HCT116 (cell line): ENCODE measurements around the gene IRGQ. TPM values are rescaled to one million over a fixed set of nuclear protein-coding genes. Genes with fewer than 3 reads are reported as not detected.

Experiments
- ATAC-seq: fragments of 200-7000 bp; cut with Tn5 transposase; 2 replicates; pipeline ENCODE4 v1.9.1; 2020; ENCODE audit warnings: mild to moderate bottlenecking, moderate library complexity
- BruUV-seq: library from RNA; stranded (reverse); fragments of 400-500 nt; replicated peaks from 2 replicates; lab custom pipeline; 2021; lab: Mats Ljungman, UMichigan
- CTCF ChIA-PET: fragments of 300-600 bp; sonication (Branson Sonifier 250); formaldehyde crosslinking; loops from one replicate; lab custom pipeline; 2021; ENCODE audit warnings: antibody characterized with exemption; lab: Charles Lee
- POLR2A ChIA-PET: fragments of 300-600, 350-600 bp; sonication (Branson Sonifier 250); formaldehyde crosslinking; loops from one replicate; lab custom pipeline; 2021; ENCODE audit warnings: antibody characterized with exemption; lab: Charles Lee
- RAD21 ChIA-PET, 2 experiments: fragments of 300-600 bp; sonication (Branson Sonifier 250); formaldehyde crosslinking; loops; one replicate each; lab custom pipeline; 2023; ENCODE audit warnings: low total read pairs in 2 of 2; ENCODE audit not compliant: uncharacterized antibody in 2 of 2, unreplicated experiment in 2 of 2, low non-redundant PET in 1 of 2; lab: Charles Lee
- DNase-seq: peaks from one replicate; pipeline ENCODE4 v3.0.0-alpha.2; 2010; ENCODE audit warnings: low read depth, low spot score
- H2AFZ ChIP-seq: fragments of 200-600 bp; shearing (Covaris generic), sonication (generic); 2 replicates; pipeline ENCODE4 v1.6.1; 2017; ENCODE audit warnings: low read depth, mixed run types, mixed read lengths, antibody characterized with exemption, low read length; ENCODE audit not compliant: poor library complexity, severe bottlenecking
- H3K27ac ChIP-seq: 2 replicates; pipeline ENCODE4 v1.5.1; 2012; ENCODE audit warnings: low read depth, low read length
- H3K27me3 ChIP-seq: fragments of 200-600 bp; sonication (generic); 2 replicates; pipeline ENCODE4 v1.6.1; 2016; ENCODE audit warnings: mixed run types, low read length, mixed read lengths; ENCODE audit not compliant: insufficient read depth
- H3K36me3 ChIP-seq, 2 experiments: fragments of 200-500 bp in 1 of 2; fragments of 200-600 bp in 1 of 2; sonication (Bioruptor generic) in 1 of 2; sonication (generic) in 1 of 2; 2 replicates each; pipeline versions ENCODE4 v1.5.1 to v1.6.1; 2014 to 2016; ENCODE audit warnings: low read length in 2 of 2, inconsistent platforms in 1 of 2, mixed read lengths in 1 of 2, mixed run types in 1 of 2; ENCODE audit not compliant: insufficient read depth in 2 of 2, control insufficient read depth in 1 of 2
- H3K4me1 ChIP-seq, 2 experiments: fragments of 200-600 bp in 1 of 2; sonication (generic) in 1 of 2; 2 replicates each; pipeline versions ENCODE4 v1.5.1 to v1.6.1; 2012 to 2017; ENCODE audit warnings: low read length in 2 of 2, inconsistent platforms in 1 of 2, mild to moderate bottlenecking in 1 of 2, mixed read lengths in 1 of 2, mixed run types in 1 of 2, moderate library complexity in 1 of 2; ENCODE audit not compliant: insufficient read depth in 2 of 2, control insufficient read depth in 1 of 2
- H3K4me2 ChIP-seq: fragments of 200-600 bp; sonication (generic); 2 replicates; pipeline ENCODE4 v1.6.1; 2017; ENCODE audit warnings: mixed run types, low read length, mixed read lengths
- H3K4me3 ChIP-seq, 2 experiments: fragments of 200-600 bp in 1 of 2; sonication (generic) in 1 of 2; replicated peaks in 1 of 2; 2 replicates each; pipeline ENCODE4 v1.5.1; 2011 to 2016; ENCODE audit warnings: low read length in 2 of 2, control low read depth in 1 of 2, low read depth in 1 of 2, mild to moderate bottlenecking in 1 of 2, mixed read lengths in 1 of 2, mixed run types in 1 of 2
- H3K79me2 ChIP-seq: fragments of 200-600 bp; sonication (generic); 2 replicates; pipeline ENCODE4 v1.6.1; 2017; ENCODE audit warnings: mild to moderate bottlenecking, mixed run types, low read length, moderate library complexity, mixed read lengths; ENCODE audit not compliant: insufficient read depth
- H3K9ac ChIP-seq: fragments of 200-600 bp; sonication (generic); 2 replicates; pipeline ENCODE4 v1.6.1; 2016; ENCODE audit warnings: low read length, mixed read lengths
- H3K9me2 ChIP-seq: fragments of 200-600 bp; sonication (generic), shearing (Covaris generic); 2 replicates; pipeline ENCODE4 v1.6.1; 2017; ENCODE audit warnings: mixed run types, mild to moderate bottlenecking, moderate library complexity; ENCODE audit not compliant: insufficient read depth
- H3K9me3 ChIP-seq, 2 experiments: fragments of 200-500 bp in 1 of 2; fragments of 200-600 bp in 1 of 2; sonication (Bioruptor generic) in 1 of 2; sonication (generic) in 1 of 2; 2 replicates each; pipeline ENCODE4 v1.6.1; 2014 to 2017; ENCODE audit warnings: low read length in 2 of 2, mixed read lengths in 2 of 2, inconsistent platforms in 1 of 2, low read depth in 1 of 2, mild to moderate bottlenecking in 1 of 2, mixed run types in 1 of 2, moderate library complexity in 1 of 2; ENCODE audit not compliant: control insufficient read depth in 1 of 2, insufficient read depth in 1 of 2
- H4K20me1 ChIP-seq: fragments of 200-600 bp; sonication (generic), shearing (Covaris generic); 2 replicates; pipeline ENCODE4 v1.6.1; 2017; ENCODE audit warnings: mixed run types, mild to moderate bottlenecking, moderate library complexity; ENCODE audit not compliant: insufficient read depth
- CTCF ChIP-seq, 3 experiments: fragments of 200-600 bp in 1 of 3; sonication (generic) in 1 of 3; IDR thresholded peaks in 2 of 3; conservative IDR thresholded peaks in 1 of 3; 2 replicates each; pipeline ENCODE4 v1.5.1; 2012 to 2017; ENCODE audit warnings: low read depth in 2 of 3, low read length in 2 of 3, antibody characterized with exemption in 1 of 3, borderline replicate concordance in 1 of 3, control low read depth in 1 of 3, mild to moderate bottlenecking in 1 of 3, mixed read lengths in 1 of 3, mixed run types in 1 of 3, moderate library complexity in 1 of 3; ENCODE audit not compliant: insufficient read depth in 1 of 3
- EGR1 ChIP-seq: IDR thresholded peaks from 2 replicates; pipeline ENCODE4 v1.6.1; 2012; ENCODE audit warnings: low read depth
- ELF1 ChIP-seq: IDR thresholded peaks from 2 replicates; pipeline ENCODE4 v1.6.1; 2012; ENCODE audit warnings: low read depth, borderline replicate concordance
- EZH2 ChIP-seq: fragments of 200-600 bp; sonication (generic); IDR thresholded peaks from 2 replicates; pipeline ENCODE4 v1.6.1; 2017; ENCODE audit warnings: antibody characterized with exemption, mixed run types
- POLR2A ChIP-seq: IDR thresholded peaks from 2 replicates; pipeline ENCODE4 v1.7.0; 2011; ENCODE audit warnings: borderline replicate concordance; ENCODE audit not compliant: insufficient read depth, insufficient read length; ENCODE audit errors: extremely low read depth
- POLR2AphosphoS5 ChIP-seq: IDR thresholded peaks from 2 replicates; pipeline ENCODE4 v1.6.1; 2011; ENCODE audit warnings: mild to moderate bottlenecking, low read depth, low read length, moderate library complexity
- SIN3A ChIP-seq: IDR thresholded peaks from 2 replicates; pipeline ENCODE4 v1.6.1; 2012; ENCODE audit warnings: low read depth
- SRF ChIP-seq: IDR thresholded peaks from 2 replicates; pipeline ENCODE4 v1.6.1; 2012; ENCODE audit warnings: low read depth
- TCF7L2 ChIP-seq: IDR thresholded peaks from 2 replicates; pipeline ENCODE4 v1.7.0; 2011; ENCODE audit warnings: borderline replicate concordance, inconsistent platforms; ENCODE audit not compliant: insufficient read depth, insufficient read length; ENCODE audit errors: extremely low read depth
- YY1 ChIP-seq: IDR thresholded peaks from 2 replicates; pipeline ENCODE4 v1.6.1; 2011; ENCODE audit warnings: low read length, low read depth, moderate library complexity, mild to moderate bottlenecking; ENCODE audit not compliant: insufficient replicate concordance; ENCODE audit errors: extremely low read depth
- ZBTB33 ChIP-seq: IDR thresholded peaks from 2 replicates; pipeline ENCODE4 v1.6.1; 2011; ENCODE audit warnings: mild to moderate bottlenecking, low read length, moderate library complexity; ENCODE audit not compliant: insufficient replicate concordance; ENCODE audit errors: extremely low read depth
- intact Hi-C: fragments of 100-400 bp; cut with micrococcal nuclease; formaldehyde crosslinking; loops from 2 replicates; pipeline ENCODE4 v1.10.0; 2022
- total RNA-seq: library from RNA; stranded (reverse); gene quantifications from one replicate; pipeline ENCODE4 v1.2.1, GENCODE V29; 2021; ENCODE audit not compliant: unreplicated experiment

IRGQ gene
- total RNA-seq, 1 experiment from 2014 or later: 14.6 TPM

DNA sequence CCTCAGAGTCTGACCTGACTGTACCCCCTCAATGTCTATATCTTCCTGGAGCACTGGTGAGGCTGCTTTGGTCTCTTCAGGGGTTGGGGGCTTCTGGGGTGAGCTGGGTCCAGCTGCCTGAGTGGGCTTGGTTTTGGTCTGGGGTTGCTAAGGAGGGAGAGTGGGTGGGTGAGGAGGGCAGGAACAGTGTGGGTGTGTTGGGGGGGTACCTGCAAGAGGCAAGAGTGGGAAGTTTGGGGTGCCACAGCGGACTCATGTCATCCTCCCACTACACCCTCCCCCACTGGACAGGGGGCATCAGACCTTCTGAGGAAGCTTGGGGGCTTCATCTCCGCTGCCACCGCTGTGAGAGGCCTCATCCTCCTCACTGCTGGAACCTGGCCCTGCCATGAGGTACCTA lies 49.4 kb downstream of the IRGQ start:
- no peaks in the 10 kb centered on the region for H3K9me3 ChIP-seq
- no peaks in the 10 kb centered on the region for H3K27me3 ChIP-seq
- no peaks in the 10 kb centered on the region for H3K4me1 ChIP-seq
- H3K4me2 ChIP-seq: no peak overlapping the region
- H3K79me2 ChIP-seq: no peaks in the 10 kb centered on the region
- no peak overlapping the region for H3K27ac ChIP-seq
- intact Hi-C loops: no loop called here
- no peaks in the 10 kb centered on the region for H3K9me2 ChIP-seq
- ChIA-PET POLR2A (no interaction called here), RAD21 (no interaction called here), CTCF (no interaction called here)
- H4K20me1 ChIP-seq: no peaks in the 10 kb centered on the region
- DNase-seq (no peak), ATAC-seq (no peak)
- no peak overlapping the region for H3K9ac ChIP-seq
- no peak overlapping the region for H2AFZ ChIP-seq
- TF ChIP-seq TCF7L2 (no peak), ZBTB33 (no peak), POLR2A (no peak), EZH2 (no peak), CTCF (IDR thresholded peaks at IDR 0.05 in 2 of 3, conservative IDR thresholded peaks at IDR 0.05 in 1 of 3; ENCODE audit: borderline replicate concordance in 1 of 3, insufficient read depth in 1 of 3, low read depth in 2 of 3, low read length in 2 of 3) (no peak), POLR2AphosphoS5 (no peak), EGR1 (no peak), YY1 (no peak), SRF (no peak), ELF1 (no peak), SIN3A (no peak)
- peaks cover 4 to 10% of the 10 kb centered on the region in 2 experiments for H3K36me3 ChIP-seq
- H3K4me3 ChIP-seq: no peak overlapping the region
- no TSS peak for BruUV-seq
